Measurements from ENCODE around the gene NOS3. TPM values are rescaled to one million over a fixed set of nuclear protein-coding genes. Genes with fewer than 3 reads are reported as not detected.

Gene NOS3
- polyA plus RNA-seq, 1 of the 3 experiments (the other 2 are of a cell fraction), result 0.41 TPM

DNA sequence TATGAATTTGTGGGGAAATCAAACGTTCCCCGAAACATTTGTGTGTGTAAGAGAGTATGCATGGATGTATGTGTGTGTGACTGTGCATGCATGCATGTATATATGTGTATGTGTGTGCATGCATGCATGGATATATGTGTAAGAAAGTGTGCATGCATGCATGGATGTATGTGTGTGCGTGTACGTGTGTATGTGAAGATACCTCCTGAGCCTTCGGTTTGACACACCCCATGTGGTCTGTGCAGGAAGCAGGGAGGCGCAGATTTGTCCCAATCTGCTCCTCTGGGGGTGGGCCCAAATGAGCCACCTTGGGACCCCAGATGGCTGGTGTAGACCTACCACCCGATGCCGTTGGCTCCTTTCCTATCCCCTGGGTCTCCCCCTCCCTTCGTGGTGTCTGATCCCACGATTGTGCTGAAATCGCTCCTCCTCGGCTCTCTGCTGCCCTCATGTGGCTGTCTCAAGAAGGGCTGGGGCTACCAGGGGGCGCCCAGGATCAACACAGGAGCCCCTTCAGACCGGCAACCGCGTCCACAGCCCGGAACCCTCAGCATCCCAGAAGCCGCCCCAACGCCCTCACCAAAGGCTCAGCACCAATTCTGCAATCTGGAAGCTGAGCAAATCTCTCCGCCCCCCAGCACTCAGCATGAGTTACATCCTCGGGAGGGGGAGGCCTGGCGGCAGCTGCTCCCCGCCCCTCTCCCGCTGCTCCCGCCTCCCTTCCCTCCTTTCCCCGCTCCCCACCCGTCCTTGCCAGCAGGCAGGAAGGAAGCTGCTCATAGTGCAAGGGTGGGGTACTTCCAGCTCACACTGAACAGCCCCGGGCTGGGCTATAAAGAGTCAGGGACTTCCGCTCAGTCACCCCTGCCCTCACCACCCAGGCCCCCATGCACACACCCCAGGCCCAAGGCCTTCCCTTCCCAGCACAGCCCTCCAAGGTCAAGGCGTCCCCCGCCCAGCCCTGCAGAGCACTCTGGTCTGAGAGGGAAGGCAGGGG, 2.3 kb upstream of the NOS3 start:
- ChIA-PET POLR2A (interaction anchor here (0.6 to 2.3 kb wide), 9 partner anchors 9 to 203 kb away, joined by 3 to 8 read pairs (median 4); no protein-coding TSS in a partner anchor), CTCF (interaction anchor here (0.6 to 7.8 kb wide), 61 partner anchors 9 to 540 kb away, joined by 3 to 205 read pairs (median 5); partner anchors contain the start of genes ABCB8 and AGAP3)
- H3K9me2 ChIP-seq, result no peaks in the 10 kb centered on the region
- no peaks in the 10 kb centered on the region for H3K79me2 ChIP-seq (ENCODE audit: insufficient read depth)
- H3K27me3 ChIP-seq (ENCODE audit: insufficient read depth), result peaks cover 13% of the 10 kb centered on the region; the same call in 1 of the 2 replicates
- 25% methylated on average over 24 of the region's 31 CpGs for WGBS (ENCODE audit: low lambda C conversion rate)
- H3K4me3 ChIP-seq (ENCODE audit: low read depth in 2 of 2, low read length in 1 of 2), result peak overlapping the region; percentile 13 to 46; a peak in 2 of 4 replicates
- peaks cover 0 to 32% of the 10 kb centered on the region in 2 experiments; a peak in 2 of 4 replicates for H3K4me1 ChIP-seq (ENCODE audit: control insufficient read depth in 1 of 2, insufficient read depth in 2 of 2, low read depth in 1 of 2, low read length in 1 of 2)
- no peak overlapping the region for H3K9ac ChIP-seq
- H3K27ac ChIP-seq (ENCODE audit: low read depth in 2 of 2, low read length in 1 of 2), result peak overlapping the region in 1 of 2 experiments; percentile 86; a peak in 2 of 4 replicates
- peak; percentile 95 for DNase-seq
- H3K4me2 ChIP-seq, result no peak overlapping the region
- no peaks in the 10 kb centered on the region for H4K20me1 ChIP-seq (ENCODE audit: insufficient read depth)
- H3K9me3 ChIP-seq, result no peaks in the 10 kb centered on the region
- H3F3A ChIP-seq (replicated peaks; ENCODE audit: insufficient read depth), result no peaks in the 10 kb centered on the region
- no peak overlapping the region for H2AFZ ChIP-seq (ENCODE audit: low read depth)
- no peaks in the 10 kb centered on the region for H3K36me3 ChIP-seq (replicated peaks in 1 of 2; ENCODE audit: control insufficient read depth in 1 of 2, insufficient read depth in 2 of 2, low read length in 1 of 2)
- no peak for TF ChIP-seq MEF2A (IDR thresholded peaks at IDR 0.05; ENCODE audit: borderline replicate concordance, low read depth)
- TF ChIP-seq, protein P1, sequence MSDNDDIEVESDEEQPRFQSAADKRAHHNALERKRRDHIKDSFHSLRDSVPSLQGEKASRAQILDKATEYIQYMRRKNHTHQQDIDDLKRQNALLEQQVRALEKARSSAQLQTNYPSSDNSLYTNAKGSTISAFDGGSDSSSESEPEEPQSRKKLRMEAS (IDR thresholded peaks at IDR 0.05; ENCODE audit: low read depth), result no peak
- no peak for TF ChIP-seq JUND (IDR thresholded peaks at IDR 0.05)
- TF ChIP-seq FOXJ3 (CRISPR knock-in tag; IDR thresholded peaks at IDR 0.05), result peak; percentile 50; the same call in 1 of the 2 replicates
- TF ChIP-seq SMC3 (IDR thresholded peaks at IDR 0.05; ENCODE audit: low read depth, low read length), result peak; percentile 88
- TF ChIP-seq, protein P2, sequence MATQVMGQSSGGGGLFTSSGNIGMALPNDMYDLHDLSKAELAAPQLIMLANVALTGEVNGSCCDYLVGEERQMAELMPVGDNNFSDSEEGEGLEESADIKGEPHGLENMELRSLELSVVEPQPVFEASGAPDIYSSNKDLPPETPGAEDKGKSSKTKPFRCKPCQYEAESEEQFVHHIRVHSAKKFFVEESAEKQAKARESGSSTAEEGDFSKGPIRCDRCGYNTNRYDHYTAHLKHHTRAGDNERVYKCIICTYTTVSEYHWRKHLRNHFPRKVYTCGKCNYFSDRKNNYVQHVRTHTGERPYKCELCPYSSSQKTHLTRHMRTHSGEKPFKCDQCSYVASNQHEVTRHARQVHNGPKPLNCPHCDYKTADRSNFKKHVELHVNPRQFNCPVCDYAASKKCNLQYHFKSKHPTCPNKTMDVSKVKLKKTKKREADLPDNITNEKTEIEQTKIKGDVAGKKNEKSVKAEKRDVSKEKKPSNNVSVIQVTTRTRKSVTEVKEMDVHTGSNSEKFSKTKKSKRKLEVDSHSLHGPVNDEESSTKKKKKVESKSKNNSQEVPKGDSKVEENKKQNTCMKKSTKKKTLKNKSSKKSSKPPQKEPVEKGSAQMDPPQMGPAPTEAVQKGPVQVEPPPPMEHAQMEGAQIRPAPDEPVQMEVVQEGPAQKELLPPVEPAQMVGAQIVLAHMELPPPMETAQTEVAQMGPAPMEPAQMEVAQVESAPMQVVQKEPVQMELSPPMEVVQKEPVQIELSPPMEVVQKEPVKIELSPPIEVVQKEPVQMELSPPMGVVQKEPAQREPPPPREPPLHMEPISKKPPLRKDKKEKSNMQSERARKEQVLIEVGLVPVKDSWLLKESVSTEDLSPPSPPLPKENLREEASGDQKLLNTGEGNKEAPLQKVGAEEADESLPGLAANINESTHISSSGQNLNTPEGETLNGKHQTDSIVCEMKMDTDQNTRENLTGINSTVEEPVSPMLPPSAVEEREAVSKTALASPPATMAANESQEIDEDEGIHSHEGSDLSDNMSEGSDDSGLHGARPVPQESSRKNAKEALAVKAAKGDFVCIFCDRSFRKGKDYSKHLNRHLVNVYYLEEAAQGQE (IDR thresholded peaks at IDR 0.05; ENCODE audit: low read depth, low read length), result no peak
- TF ChIP-seq FOXM1 (IDR thresholded peaks at IDR 0.05; ENCODE audit: low read depth), result no peak
- TF ChIP-seq EZH2phosphoT487 (IDR thresholded peaks at IDR 0.05; ENCODE audit: borderline replicate concordance, low read depth), result no peak
- TF ChIP-seq, protein P3, sequence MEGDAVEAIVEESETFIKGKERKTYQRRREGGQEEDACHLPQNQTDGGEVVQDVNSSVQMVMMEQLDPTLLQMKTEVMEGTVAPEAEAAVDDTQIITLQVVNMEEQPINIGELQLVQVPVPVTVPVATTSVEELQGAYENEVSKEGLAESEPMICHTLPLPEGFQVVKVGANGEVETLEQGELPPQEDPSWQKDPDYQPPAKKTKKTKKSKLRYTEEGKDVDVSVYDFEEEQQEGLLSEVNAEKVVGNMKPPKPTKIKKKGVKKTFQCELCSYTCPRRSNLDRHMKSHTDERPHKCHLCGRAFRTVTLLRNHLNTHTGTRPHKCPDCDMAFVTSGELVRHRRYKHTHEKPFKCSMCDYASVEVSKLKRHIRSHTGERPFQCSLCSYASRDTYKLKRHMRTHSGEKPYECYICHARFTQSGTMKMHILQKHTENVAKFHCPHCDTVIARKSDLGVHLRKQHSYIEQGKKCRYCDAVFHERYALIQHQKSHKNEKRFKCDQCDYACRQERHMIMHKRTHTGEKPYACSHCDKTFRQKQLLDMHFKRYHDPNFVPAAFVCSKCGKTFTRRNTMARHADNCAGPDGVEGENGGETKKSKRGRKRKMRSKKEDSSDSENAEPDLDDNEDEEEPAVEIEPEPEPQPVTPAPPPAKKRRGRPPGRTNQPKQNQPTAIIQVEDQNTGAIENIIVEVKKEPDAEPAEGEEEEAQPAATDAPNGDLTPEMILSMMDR (IDR thresholded peaks at IDR 0.05), result peak; percentile 97
- TF ChIP-seq TCF12 (IDR thresholded peaks at IDR 0.05), result no peak
- TF ChIP-seq YY1 (IDR thresholded peaks at IDR 0.05; ENCODE audit: low read depth), result no peak
- 0 out of 2 replicates have a peak, but pooled peaks have one; percentile 34 for TF ChIP-seq GATA2 (CRISPR knock-in tag; IDR thresholded peaks at IDR 0.05)
- TF ChIP-seq, protein P4, sequence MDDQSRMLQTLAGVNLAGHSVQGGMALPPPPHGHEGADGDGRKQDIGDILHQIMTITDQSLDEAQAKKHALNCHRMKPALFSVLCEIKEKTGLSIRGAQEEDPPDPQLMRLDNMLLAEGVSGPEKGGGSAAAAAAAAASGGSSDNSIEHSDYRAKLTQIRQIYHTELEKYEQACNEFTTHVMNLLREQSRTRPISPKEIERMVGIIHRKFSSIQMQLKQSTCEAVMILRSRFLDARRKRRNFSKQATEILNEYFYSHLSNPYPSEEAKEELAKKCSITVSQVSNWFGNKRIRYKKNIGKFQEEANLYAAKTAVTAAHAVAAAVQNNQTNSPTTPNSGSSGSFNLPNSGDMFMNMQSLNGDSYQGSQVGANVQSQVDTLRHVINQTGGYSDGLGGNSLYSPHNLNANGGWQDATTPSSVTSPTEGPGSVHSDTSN (IDR thresholded peaks at IDR 0.05), result no peak
- no peak for TF ChIP-seq NRF1 (IDR thresholded peaks at IDR 0.05; ENCODE audit: low read depth, low read length)
- peak; percentile 56 for TF ChIP-seq CHD2 (IDR thresholded peaks at IDR 0.05; ENCODE audit: low read length, partially characterized antibody)
- no peak for TF ChIP-seq SIN3A (IDR thresholded peaks at IDR 0.05; ENCODE audit: borderline replicate concordance, low read depth, low read length)
- no peak for TF ChIP-seq NFIC (IDR thresholded peaks at IDR 0.05; ENCODE audit: borderline replicate concordance)
- TF ChIP-seq, protein P5, sequence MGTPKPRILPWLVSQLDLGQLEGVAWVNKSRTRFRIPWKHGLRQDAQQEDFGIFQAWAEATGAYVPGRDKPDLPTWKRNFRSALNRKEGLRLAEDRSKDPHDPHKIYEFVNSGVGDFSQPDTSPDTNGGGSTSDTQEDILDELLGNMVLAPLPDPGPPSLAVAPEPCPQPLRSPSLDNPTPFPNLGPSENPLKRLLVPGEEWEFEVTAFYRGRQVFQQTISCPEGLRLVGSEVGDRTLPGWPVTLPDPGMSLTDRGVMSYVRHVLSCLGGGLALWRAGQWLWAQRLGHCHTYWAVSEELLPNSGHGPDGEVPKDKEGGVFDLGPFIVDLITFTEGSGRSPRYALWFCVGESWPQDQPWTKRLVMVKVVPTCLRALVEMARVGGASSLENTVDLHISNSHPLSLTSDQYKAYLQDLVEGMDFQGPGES (IDR thresholded peaks at IDR 0.05; ENCODE audit: low read depth, low read length), result no peak
- peak; percentile 92 for TF ChIP-seq RAD21 (IDR thresholded peaks at IDR 0.05; ENCODE audit: low read length)
- no peak for TF ChIP-seq RFX5 (IDR thresholded peaks at IDR 0.05; ENCODE audit: low read length)
- TF ChIP-seq, protein P6, sequence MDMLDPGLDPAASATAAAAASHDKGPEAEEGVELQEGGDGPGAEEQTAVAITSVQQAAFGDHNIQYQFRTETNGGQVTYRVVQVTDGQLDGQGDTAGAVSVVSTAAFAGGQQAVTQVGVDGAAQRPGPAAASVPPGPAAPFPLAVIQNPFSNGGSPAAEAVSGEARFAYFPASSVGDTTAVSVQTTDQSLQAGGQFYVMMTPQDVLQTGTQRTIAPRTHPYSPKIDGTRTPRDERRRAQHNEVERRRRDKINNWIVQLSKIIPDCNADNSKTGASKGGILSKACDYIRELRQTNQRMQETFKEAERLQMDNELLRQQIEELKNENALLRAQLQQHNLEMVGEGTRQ (IDR thresholded peaks at IDR 0.05; ENCODE audit: borderline replicate concordance, low read depth, low read length), result no peak
